Measurements from ENCODE around the gene MFNG.
"Not testable (repeated sequence)": the region's sequence is repeated elsewhere in the genome, so short reads cannot be mapped to it uniquely, and the experiment has no call there.

The MFNG gene

DNA sequence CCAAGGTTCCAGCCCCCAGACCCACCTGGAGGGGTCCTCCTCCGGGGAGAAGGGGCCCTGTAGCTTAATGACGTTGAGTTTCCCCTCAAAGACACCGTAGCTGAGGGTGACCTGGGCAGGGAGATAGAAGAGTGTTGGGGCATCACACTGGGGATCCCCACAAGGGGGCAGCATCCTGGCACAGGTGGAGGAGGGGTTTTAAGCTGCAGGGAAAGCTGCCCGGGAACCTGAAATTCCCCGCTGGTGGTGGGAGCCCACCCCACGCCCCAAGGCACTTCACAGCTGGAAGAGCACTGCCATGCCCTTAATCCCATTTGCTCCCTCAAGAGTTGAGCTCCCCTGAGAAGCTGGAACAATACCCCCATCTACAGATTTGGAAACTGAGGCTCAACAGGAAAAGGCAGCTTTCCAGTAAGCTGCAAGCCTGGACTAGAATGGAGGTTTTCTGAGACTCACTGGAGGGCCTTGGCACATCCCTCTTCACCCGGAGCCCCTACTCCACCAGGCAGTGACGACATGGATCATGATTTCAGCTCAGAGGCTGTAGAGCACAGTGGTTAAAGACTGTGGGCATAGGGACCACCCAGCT lies 13.7 kb downstream of the MFNG start:
- peak; percentile 26 for DNase-seq

DNA sequence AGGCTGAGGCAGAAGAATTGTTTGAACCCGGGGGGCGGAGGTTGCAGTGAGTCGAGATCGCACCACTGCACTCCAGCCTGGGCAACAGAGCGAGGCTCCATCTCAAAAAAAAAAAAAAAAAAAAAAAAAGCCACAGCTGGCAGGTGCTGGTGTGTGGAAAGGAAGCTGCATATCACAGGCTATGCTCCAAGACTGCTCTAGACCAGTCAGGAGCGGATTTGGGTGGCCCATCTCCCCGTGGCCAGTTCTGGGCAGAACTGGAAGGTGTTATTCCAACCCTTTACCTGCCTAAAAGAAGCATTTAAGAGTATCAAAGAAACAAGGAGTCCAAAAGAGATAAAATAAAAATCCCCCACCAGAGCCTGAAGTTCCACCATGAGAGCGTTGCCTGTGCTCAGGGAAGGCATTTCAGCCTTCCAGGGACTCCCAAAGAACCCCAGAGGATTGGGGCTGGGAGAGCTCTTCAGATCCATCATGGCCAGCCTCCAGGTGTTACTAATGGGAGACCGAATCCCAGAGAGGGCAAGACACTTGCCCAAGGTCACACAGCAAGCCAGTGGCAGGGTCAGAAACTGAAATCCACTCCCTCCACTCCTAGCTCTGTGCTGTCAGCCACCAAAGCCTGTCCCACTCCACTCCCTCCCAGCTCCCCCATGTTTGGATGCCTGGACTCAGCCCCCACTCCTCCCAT lies 14.3 kb downstream of the MFNG start:
- no peak for DNase-seq

DNA sequence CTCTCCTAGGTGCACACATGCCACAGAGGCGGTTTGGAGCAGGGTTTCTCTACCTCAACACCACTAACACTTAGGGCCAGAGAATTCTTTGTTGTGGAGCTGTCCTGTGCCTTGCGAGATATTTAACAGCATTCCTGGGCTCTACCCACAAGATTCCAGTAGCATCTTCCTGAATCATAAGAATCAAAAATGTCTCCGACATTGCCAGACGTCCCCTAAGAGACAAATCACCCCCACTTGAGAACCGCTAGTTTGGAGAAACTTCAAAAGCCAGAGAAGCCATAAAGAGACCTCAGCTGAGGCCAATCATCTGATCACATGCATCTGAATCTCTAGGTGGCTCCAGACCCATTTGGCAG lies 16.1 kb downstream of the MFNG start:
- no peak for DNase-seq

DNA sequence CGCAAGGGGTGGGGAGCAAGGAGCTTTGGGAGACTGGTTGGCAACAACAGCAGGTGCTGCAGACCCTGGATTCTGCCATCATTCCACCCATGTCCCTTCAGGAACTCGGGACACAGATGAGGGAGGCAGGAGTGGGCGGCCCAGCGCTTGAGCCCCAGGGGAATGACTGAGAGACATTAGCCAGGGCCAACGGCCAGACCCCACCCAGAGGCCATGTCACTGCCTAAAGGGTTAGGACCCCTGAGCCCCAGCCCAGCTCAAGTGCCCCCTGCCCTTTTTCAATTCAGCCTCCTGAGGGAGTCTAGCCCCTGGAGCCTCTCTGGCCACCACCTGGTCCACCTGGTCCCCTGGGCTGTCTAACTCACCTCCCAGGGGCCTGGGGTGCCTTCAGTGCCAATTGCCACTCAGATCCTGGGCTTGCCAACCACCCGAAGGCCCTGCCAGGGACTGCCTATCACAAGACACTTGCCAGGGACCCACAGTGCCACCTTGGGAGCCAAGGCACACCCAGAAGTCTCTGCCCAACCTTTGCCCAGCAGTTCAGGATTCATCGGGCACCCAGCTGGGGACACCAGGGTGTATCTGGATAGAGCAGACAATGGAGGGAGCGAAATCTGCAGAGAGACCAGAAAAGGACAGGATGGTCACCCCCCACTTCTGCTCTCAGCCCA lies 16.6 kb downstream of the MFNG start:
- no peak for DNase-seq

DNA sequence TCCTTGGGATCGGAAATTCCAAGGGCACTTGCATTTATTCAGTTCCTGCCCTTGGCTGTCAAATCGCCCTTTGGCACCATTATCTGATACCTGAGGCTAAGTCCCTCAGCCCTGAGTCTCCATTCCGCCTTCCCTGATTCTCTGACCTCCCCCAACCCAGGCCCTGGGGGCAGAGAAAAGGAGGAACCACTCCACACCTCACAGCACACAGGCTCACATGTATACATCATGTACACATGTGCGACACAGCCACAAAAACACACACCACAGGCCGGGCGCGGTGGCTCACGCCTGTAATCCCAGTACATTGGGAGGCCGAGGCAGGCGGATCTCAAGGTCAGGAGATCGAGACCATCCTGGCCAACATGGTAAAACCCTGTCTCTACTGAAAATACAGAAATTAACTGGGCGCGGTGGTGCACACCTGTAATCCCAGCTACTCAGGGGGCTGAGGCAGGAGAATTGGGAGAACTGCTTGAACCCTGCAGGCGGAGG lies 17.9 kb downstream of the MFNG start:
- DNase-seq = not testable (repeated sequence)

DNA sequence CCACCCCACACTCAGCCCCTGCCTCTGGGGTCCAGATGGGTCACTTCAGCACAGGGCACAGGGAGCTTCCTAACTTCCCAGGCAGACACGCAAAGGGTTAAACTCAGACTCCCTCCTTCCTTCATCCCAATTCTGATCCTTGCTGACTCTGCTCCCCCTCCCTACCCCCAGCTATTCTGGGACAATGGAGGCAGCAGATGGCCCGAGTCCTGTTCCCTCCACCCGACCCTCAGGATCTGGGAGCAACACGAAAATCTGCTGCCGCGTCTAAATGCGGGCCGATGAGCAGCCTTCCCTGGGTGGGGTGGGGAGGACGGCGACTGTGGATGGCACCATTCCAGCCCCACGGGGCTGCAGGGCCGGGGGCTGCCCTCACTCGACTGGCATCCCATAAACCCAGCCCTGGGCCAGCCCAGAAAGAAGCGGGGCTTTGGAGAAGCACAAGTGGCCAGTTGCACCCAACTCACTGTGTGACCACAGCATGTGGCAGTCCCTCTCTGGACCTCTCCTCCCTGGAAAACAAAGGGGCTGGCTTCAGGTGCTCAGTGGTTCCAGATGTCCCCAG lies 18.7 kb downstream of the MFNG start:
- no peak for DNase-seq

DNA sequence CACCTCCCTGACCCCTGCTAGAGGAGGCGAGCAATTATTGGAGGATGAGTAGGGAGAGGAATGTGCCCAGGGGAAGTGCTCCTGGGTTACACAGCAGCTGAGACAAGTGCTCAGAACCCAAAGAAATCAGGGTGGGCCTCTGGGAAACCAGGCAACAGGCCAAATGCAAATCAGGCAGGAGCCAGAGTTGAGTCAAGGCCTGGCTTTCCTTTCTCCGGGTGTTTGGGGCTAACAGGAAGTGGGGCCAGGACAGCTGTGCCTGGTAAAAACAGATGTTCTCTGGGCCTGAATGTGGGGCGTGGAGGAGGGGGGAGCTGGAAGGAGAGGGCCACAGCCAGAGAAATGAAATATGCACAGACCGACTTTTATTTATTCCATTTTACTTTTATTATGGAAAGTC lies 22.0 kb downstream of the MFNG start:
- no peak for DNase-seq

DNA sequence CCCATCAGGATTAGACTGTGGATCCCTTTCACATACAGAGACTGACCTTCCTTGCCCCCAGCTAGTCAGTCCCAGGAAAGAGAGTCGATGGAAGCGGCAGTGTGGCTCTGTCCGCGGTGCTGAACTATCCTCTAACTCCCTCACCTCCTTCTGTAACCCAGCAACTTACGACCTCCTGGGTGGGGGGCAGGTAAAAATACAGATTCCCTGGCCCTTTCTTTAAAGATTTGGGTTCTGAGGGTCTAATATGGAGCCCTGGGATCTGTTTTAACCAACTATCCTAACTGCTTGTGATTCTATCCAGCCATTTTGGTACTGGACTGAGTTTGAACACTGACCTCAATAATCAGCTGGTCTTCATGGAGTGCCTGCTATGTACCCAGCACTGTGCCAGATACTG lies 23.2 kb downstream of the MFNG start:
- DNase-seq = peak; percentile 41

DNA sequence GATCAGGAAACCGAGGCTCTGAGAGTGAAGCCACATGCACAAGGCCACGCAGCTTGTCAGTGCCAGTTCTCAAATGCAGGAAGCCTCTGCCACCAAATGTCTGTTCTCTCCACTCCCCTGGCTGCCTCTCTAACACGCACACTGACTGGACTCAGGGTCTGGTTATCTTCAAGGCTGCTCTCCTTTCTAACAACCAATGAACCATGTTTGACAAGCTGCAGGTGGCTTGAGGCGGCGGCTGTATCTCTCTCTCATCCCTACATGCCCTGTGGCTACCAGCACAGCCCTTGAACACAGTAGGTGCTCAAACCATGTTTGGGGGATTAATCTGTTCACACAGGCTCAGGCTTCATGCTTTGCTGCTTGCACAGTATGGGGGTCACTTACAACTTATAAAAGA lies 23.7 kb downstream of the MFNG start:
- no peak for DNase-seq

DNA sequence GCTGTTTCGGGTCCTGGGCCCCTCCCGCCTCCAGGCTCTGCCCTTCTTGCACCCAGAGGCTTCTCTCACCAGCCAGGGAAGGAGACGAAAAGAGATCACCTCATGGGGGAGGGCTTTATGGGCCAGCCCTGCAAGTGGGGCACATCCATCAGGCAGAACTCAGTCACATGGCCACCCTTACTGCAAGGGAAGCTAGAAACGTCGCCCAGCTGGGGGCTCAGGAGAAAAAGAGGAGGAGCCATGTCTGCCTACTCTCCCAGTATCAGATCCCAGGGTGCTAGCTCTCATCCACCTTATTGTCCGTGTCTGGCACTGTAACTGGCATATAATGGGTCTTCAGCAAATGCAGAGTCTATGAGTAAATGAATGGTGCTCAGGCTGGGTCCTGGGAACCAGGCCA lies 24.2 kb downstream of the MFNG start:
- no peak for DNase-seq

DNA sequence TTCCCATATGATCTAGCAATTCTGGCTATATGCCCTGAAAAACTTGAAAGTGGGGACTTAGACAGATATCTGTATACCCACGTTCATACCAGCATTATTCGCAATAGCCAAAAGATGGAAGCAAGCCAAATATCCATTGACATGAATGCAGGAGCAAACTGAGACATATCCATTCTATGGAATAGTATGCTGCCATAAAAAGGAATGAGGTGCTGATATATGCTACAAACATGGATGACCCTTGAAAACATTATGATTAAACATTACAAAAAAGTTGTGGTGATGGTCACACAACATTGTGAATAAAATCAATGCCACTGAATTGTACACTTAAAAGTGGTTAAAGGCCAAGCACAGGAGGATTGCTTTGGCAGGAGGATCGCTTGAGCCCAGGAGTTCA lies 25.5 kb downstream of the MFNG start:
- no peak for DNase-seq

DNA sequence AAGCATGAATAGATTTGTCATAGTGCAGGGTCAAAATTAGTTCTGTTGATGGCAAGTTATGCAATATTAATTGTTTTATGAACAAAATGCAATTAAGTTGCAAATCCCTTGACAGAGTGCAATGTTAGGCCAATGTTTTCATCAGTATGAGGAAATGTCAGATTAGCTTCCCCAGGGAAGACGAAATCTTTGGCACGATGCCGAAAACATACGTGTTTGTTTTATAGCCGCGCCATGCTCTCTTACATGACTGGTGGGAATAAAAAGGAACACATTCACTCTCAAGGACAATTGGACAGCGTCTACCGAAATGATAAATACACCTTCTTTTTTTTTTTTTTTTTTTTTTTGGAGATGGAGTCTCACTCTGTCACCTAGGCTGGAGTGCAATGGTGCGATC lies 27.0 kb downstream of the MFNG start:
- no peak for DNase-seq

DNA sequence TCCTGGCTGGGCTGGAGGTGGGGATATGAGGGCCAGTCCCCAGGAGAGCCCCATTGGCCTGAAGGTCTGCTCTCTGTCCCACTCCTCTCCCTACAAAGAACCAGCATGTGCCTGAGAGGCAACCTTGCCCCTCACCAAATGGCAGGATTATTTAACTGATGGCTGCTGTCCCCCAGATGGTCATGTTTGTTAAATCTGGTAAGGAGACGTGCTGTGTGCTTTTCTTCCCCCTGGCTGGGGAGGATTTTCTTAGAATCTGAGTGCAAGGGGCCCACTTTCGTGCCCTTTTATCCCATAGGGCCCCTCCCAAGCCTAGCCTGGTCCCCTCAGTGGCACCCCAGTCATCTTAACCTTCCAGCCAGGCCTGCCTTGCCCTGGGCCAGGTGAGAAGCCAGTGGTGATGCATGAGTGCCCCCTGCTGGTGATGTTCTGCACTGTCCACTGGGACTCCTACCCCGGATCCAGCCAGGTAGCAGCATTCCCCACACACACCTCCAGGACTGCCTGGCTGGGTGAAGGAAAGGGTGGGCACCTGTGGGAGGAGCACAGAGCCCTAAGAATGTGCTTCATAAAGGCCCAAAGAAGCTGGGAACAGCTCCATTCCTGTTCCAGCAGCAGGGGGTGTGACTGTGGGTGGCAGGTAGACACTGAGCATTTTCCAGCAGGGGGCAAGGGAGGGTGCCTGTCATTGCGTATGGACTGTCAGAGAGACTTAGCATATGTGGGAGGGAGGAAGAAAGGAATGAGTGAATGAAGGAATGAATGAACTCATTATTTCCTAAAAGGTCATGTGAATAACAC lies 28.9 kb downstream of the MFNG start:
- peak; percentile 76 for DNase-seq

DNA sequence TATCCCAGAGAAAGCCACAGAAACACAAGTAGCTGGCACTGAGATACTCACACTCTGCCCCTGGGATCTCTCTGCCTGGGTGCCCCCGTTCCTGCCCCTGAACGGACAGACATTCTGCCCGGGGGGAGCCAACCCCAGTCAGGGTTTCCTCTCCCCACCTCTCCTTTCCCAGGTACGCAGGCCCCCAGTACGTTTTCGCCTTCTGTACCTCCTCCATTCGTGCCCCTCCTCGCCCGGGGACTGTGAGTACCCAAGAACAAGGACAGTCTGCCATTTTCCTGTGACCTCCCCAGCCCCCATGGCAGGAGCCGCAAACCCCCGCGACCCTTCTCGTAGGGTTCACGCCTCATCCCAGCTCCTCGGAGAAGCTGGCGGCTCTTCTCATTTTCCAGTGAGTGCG lies 29.8 kb downstream of the MFNG start:
- no peak for DNase-seq

DNA sequence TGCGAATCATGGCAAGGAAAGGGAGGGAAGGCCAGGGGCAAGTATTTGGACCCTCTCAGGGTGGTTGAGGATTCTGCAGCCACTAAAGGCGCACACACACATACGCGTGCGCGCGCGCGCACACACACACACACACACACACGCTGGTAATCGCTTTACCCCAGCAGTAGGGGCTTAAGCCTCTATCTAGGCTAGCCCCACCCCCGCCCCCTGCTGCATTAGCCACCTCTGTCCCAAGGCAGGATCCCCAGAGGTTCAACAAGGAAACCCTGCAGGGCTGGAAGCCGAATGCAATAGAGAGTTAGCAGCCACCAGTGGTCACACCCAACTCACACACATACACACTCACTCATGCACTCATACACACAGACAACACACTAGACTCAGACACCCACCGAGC lies 30.3 kb downstream of the MFNG start:
- DNase-seq = no peak

DNA sequence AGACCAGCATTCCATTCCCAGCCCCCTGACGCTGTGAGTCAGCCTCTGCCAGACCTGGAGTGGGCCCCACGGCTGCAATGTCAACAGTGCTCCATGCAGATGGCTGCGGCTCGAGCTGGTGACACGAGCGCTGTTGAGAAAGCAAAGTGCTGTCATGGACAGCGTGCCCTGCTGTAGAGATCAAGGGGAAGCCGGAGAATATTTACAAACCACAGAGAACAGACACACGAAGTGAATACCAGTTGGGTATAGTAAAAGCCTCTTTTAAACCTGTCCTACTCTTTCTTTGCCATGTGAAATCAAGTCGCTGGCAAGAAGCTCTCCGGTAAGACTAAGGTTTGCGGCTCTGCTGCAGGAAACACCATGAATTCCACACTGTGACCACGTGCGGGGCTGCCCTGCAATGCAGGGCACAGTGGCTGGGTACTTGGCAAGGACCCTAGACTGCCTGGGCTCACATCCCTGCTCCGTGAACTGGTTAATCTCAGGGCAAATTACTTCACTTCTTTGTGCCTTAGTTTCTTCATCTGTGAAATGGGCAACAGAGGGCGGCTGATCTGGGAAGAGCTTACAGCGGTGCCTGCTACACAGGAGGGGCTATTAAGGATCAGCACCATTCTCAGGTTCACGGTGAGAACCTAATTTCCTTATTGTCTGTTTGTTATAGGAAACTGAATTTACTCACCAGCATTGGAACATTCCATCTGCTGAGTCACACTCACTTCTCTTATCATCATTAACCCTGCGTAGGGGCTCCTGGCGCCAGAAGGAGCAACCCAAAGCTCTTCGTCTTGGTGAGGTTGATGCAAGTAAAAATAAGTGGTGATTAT lies 31.1 kb downstream of the MFNG start:
- peak; percentile 70 for DNase-seq

DNA sequence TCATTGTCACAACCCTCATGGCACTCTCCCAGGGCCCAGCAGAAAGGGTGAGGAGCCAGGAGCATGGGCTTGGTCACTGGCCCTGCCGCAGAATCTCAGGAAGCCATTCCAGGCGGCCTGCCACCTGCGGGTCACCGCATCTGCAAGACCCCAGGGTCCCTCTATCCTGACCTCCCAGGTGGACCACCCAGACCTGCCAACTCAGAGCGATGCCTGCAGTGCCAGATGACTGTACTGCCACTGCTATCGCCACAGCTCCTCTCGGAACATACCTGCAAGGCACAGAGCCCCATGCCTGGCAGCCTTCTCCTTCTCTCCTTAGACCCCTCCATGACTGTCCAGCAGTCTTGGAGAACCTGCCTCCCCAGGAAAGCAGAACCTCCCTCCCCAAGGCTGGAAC lies 32.5 kb downstream of the MFNG start:
- no peak for DNase-seq

DNA sequence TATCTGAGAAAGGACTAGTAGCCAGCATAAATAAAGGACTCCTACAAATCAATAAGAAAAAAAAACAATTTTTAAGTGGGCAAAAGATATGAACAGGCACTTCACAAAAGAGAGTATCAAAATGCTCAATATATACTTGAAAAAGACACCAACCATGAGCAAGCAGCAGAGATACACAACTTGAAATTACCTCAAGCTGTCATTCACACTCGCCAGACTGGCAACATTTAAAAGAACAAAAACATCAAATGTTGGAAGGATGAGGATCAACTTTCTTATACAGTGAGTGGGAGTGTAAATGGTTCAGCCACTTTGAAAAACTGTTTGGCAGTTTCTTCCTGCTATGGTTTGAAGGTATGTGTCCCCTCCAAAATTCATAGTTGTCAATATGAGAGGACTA lies 35.0 kb downstream of the MFNG start:
- DNase-seq = no peak

DNA sequence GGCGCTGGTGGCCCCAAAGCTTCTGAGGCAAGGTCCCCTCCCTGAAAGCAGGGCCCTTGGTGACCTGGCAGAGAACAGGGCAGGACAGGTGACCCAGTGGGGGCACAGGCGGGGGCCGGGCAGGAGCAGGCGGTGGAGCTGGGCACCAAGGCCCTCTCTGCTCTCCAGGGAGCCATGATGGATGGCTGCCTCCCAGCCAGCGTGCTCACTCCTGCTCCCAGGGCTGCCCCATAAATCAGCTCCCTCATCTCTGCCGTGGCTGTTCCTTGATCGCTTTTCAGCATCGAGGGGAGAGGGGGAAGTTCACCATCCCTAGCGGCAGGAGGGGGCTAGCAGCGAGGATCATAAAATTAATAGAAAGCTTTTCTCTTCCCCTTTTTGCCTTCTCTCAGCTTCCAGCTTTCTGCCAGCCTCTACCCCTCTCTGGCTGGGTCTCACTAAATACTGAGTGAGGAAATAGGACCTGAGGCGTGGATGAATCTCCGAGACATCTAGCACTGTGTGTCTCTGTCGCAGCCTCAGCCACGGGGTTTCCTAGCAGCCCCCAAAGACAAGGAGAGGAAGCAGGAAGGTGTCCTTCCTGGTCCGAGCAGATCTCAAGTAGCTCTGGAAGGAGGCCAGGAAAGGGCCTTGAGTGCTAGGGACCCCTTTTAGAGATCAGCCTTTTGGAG lies 36.7 kb downstream of the MFNG start:
- no peak for DNase-seq

DNA sequence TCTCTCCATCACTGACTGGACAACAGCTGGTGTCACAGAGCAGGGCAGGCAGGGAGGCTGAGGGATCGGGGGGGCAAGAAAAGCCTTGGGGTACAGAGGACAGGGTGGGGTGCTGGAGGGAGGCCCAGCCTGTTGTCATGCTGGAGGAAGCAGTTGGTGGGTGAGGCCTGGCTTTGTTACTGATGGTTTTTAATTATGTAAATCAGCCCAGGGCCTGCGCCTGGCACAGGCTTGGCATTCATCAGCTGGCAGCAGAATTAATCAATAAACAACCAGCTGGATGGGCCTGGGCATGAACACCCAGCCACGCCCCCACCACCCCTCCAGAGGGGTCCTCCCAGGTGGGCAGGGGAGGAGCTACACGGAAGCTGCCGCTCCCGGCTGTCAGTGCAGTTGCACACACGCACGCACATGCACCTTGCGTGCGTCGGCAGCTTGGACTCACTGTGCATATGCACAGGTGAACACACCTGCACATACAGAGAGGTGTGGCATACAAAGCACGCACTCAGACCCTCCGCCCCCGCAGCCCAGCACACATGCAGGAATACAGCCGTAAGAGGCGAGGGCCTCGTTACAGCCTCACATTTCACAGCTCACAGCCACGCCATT lies 37.6 kb downstream of the MFNG start:
- DNase-seq = no peak

DNA sequence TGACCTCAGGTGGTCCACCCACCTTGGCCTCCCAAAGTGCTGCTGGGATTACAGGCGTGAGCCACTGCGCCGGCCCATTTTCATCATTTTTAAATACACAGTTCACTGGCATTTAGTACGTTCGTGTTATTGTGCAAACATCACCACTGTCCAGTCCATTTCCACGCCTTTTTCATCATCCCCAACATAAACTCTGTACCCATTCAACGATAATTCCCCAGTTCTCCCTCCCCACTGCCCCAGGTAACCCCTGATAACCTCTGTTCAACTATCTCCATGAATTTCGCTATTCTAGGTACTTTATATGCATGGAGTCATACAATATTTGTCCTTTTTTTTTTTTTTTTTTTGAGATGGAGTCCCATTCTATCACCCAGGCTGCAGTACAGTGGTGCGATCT lies 40.7 kb downstream of the MFNG start:
- DNase-seq = no peak

Data from OCI-M1 (cell line).